Left hindlimb (tissue), 1 donor: Measurements from ENCODE around the gene FCSK.
A peak's percentile ranks its signal among the peaks of the same experiment; 100 is the strongest.
"Not testable (repeated sequence)": the region's sequence is repeated elsewhere in the genome, so short reads cannot be mapped to it uniquely, and the experiment has no call there.

Experiments
- DNase-seq: peaks from one replicate; pipeline ENCODE4 v3.0.0-alpha.2; 2018

Gene FCSK

DNA sequence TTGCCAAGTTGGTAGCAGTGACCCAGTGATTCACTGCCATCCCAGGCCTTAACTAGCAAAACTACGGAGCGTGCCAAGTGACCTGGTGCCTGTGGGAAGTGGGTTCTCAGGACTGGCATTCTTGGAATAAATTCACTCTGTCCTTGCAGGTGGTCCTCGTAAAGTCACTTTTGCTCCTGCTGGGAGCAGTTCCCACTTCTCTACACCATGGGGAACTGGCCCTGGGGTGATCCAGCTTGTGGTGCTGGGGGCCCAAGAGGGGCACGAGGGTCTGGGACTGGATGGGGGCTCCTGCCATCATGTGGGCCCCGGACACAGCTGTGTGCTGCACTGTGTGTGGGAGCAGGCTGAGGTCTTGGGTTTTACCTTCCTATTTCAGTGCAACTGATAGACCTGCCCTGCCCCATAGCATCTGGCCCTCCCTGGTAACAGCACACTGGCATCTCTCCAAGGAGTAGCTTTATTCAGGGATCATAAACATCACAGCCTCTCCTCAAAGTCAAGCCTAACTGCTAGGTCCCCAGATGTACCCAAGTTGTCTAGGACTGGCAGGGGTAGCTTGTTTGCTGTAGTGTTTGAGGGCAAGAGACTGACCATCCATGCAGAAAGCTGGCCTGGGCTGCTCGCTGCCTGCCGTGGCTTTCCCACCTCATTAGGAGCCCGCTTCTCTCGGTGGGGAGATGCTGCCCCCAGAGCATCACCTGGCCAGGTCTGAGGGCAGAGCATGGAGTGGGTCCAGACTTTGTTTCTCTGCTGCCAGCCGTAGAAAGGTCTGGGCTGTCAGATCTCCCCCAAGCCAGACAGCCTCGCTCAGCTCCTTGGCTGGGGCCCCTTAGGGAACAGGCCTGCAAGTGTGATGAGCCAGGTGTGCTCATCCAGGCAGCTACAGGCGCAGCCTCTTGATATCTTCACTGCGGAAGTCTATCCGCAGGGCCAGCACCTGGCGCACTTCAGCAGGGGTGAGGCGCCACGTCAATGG, 26.0 kb downstream of the FCSK start:
- no peak for DNase-seq

DNA sequence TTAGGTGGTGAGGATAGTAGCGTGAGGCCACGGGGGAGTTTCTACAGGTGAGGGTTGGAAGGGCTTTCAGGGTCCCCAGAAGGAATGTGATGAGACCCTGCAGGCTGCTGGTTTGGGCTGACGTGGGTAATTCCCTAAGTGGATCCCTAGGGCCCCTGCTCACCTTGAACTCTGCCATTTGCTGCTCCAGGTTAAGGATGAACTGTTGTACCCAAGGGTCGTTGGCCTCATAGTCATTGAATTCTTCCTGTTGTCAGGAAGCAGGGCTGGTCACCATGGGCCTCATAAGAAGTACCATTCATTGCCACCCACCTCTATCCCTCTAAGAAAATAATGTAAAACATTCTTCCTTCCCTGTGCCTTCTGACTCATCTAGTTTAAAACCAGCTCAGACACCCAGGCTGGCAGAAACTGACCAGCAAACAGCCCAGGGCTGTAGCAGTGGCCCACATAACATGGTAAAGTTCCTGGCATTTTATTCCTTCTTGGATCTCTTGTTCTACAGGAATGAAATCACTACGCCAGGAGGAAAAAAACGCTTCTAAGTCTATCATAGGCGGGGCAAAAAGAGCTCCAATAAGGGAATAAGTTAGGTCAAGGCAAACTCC, 27.6 kb downstream of the FCSK start:
- no peak for DNase-seq

DNA sequence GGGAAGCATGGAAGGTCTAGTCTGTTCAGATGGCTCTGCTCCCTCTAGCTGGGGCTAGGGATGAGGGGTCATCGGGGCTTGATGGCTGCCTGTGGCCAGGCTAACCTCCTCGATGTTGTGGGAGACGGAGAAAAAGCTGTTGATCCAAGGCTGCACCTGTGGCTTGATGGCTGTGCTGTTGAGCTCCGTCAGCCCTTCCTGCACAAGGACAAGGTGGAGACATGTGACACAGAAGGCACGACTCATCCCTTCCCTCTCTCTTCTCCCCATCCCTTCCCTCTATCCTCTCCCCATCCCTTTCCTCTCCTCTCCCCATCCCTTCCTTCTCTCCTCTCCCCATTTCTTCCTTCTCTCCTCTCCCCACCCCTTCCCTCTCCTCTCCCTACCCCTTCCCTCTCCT, 28.2 kb downstream of the FCSK start:
- DNase-seq, result no peak

- no peak for DNase-seq
These were observed 29.0 kb downstream of the FCSK start for GRCh38 chr16:70483426-70483825.

GRCh38 chr16:70484867-70485266, 30.5 kb downstream of the FCSK start:
- DNase-seq, result no peak

GRCh38 chr16:70490261-70490660, 35.9 kb downstream of the FCSK start:
- no peak for DNase-seq

DNA sequence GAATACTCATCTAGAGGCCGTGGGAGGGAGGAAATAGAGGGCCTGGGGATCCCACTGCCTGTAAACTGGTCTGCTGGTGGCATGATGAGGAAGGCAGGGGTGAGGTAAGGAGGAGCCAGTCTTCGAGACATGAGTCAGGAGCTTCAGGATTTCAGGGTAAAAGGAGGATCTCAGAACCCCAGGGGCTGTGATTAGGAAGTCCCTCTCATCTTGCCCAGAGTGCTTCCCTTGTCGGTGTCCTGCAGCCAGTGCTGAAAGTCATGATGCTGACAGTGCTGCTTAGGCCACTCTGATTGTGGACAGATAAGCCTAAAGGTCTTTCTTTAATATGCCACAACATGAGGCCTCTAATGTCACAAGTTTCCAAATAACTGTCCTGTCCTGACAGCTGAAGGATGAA, 39.4 kb downstream of the FCSK start:
- no peak for DNase-seq

DNA sequence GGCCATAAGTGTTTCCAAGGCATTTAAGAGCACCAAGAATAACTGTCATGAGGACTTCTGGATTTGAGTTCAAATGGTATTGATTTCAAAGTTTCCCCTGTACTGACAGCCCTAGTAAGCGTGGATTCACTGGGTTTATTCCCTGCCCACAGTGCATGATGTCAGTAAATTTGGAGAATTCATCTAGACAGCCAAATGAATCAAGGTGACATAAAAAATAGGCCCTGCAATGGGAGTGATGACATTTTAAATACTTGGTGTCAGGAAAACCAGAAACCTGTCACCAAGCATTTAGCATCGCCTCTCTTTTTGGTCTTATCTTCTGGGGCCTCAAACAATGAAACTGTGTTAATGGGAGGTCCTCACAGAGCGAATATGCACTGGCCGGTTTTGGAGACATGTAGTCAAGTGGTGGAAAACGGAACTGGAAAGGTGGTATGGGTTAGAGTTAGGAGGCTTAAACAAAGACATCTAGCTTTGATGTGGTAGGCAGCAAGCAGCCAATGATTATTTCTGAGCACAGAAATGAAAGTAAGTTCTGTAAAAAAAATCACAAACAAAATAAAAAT, 39.9 kb downstream of the FCSK start:
- DNase-seq, result no peak

DNA sequence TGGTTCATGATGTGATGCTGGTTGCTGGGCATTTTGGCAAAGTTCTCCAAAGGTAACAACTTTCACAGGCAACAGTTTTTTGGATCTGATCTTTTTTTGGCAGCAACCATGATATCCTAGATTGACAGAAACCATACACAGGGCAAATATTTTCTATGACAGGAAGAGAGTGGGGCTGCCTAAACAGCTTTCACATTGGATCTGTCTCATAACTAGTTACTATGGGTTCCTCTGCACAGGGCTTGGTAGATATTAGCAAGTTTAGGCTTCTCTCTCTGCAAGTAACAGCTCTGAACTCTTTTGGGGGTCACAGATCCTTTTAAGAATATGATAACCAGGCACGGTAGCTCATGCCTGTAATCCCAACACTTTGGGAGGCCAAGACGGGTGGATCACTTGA, 40.4 kb downstream of the FCSK start:
- DNase-seq, result no peak

DNA sequence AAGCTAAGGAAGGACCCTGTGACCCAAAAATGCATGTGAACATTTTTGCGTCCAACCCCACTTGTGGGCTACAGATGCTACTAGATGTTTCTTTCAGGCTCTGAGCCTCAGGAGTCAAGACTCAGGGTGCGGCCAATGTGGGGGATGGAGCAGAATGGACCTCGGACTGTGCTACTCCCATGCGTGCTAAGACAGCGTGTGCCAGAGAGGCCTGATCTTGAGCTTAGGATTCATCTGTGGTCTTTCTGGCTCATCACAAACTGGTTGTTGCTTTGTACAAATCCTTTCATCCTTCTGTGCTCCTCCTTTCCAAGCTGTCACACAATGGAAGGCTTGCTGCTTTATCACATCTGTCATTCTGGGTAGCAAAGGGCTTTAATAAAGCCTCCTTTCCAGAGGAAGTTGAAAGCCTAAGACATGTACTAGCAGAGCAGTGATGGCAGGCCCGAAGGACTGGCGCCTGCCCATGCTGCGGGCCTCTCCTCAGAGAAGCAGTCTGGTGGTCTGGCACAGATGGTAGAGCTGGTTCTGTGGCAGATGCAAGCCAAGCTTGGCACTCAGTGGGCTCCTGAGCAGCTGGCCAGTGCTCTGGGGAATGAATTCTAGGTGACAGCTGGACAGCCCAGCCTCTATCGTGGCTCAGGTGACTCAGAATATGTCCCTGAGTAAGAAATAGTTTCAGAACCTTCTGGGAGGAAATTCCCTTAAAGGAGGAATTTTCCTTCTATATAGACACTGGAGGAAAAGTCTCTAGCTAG, 41.2 kb downstream of the FCSK start:
- no peak for DNase-seq

GRCh38 chr16:70496513-70496912, 42.1 kb downstream of the FCSK start:
- no peak for DNase-seq

DNA sequence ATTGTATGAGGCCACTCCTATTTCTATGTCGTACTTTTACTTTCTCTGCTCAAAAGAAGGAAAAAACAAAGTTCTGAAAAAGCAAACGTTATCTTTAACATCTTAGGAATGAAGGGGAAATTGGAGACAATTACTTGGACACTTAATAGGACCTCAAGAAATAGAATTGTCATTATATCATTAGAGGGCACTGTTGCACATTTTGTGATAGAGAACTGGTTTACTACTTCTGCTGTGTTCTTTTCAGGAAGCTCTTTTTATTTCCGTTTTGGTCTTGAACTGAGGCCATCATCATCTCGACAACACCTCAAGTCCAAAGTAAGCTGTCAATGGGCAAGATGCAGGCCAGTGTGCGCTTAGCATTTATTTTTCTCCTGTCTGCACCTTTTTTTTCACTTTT, 54.4 kb downstream of the FCSK start:
- no peak for DNase-seq

DNA sequence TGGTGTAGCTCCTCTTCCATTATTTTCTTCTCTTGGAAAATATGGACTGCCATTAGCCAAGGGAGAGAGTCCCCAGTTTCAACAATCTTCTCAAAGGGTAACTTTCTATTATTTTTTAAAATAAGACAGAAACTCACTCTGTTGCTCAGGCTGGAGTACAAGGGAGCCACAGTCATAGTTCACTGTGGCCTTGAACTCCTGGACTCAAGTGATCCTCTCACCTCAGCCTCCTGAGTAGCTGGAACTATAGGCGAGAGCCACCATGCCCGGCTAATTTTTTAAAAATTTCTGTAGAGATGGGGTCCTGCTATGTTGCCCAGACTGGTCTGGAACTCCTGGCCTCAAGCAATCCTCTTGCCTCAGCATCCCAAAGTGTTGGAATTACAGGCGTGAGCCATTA, 55.8 kb downstream of the FCSK start:
- DNase-seq, result no peak

- no peak for DNase-seq
These were observed 57.4 kb downstream of the FCSK start for GRCh38 chr16:70511833-70512232.

GRCh38 chr16:70512456-70512855, 58.1 kb downstream of the FCSK start:
- DNase-seq, result no peak

GRCh38 chr16:70520612-70521297, 66.4 kb downstream of the FCSK start:
- no peak for DNase-seq

DNA sequence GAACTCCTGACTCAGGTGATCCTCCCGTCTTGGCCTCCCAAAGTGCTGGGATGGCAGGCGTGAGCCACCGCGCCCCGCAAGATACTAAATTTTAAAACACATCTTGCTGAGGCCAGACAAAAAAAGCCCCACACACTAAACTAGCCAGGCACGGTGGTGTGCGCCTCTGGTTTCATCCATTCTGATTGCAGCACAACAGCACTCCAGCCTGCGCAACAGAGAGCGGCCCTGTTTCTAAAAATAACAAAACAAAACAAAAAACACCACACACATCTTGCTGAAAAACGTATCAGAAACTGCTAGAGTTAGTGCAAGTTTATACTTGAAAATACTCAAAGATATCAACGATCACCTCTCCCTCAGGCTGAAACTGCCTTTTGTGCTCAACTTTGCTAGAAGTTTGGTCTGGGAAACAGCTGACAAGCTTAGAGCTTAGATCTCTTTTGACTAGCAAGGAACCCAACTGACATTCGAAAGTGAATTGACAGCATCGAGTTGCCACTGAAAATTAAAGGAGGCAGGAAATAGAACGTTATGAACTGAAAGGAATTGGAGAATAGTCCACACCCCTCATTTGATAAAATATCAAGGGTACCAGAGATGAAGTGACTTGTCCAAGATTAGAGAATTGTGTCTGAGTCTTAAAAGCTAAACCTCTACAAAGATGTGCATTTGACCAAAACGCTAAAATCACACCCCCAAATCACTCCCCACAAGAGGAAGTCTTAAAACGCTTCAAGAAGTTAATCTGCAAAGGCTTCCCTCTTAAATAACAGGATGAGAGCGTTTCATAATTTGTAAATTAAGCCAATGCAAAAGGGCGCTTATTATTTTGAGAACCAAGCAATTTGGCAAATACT, 68.1 kb downstream of the FCSK start:
- DNase-seq, result no peak

DNA sequence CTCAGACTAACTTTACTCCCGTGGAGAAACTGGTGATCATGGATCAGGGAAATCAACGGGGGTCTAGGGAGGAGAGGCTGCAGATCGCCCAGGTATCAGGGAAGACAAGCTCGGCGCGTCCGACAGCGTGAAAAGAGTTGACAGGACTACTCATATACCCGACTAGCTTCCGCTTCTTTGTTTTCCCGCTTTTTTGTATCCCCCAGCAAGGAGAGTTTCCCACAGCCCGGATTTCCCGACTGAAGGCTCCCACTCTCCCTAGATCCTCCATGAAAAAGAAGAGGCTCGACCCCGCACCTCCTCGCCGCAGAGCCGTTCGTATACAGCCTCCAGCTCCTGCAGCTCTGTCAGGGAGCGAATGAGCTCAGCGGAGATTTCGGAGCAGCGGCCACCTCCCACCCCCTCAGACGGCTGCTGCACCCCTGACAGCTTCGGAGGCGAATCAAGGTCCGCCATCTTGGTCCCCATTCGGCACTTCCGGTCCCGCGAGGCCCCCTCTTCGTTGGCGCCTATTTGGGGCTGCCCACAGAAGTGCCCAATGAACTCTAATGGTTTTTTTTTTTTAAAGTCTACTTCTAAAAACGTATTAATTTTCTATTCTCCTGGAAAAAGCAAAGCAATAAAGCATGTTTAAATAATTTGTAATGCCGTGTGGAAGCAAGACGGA, 68.8 kb downstream of the FCSK start, which contains the start of gene COG4:
Gene COG4, minus strand, starts transcription at position 479 of the 667 bp plus-strand sequence. Its CDS starts 11 bp downstream, at position 468.
- DNase-seq, result peak; percentile 88

GRCh38 chr16:70523743-70524398, 69.5 kb downstream of the FCSK start, which contains the start of gene SF3B3:
Gene SF3B3 (plus strand): TSS chr16:70523816. CDS start chr16:70526657, 2,841 bp downstream.
- DNase-seq, result peak; percentile 73

GRCh38 chr16:70524399-70524825, 70.0 kb downstream of the FCSK start:
- not testable (repeated sequence) for DNase-seq
